Prostate gland (tissue), 2 donors: ENCODE results near the gene GPR35. TPM values are rescaled to one million over a fixed set of nuclear protein-coding genes. Genes with fewer than 3 reads are reported as not detected.

Experiments used
- DNase-seq: peaks from one replicate; pipeline ENCODE4 v3.0.0-alpha.2; 2019; ENCODE audit warnings: low spot score
- H3K27ac ChIP-seq, 2 donors: fragments of 200-600 bp; sonication (generic); 2 replicates each; pipeline ENCODE4 v1.5.1; 2017 to 2019
- H3K27me3 ChIP-seq: fragments of 200-600 bp; sonication (generic); replicated peaks from 2 replicates; pipeline ENCODE4 v1.5.1; 2019; ENCODE audit not compliant: insufficient read depth
- H3K36me3 ChIP-seq, 2 donors: fragments of 200-600 bp; sonication (generic); 1 replicate in 1 of 2; 2 replicates in 1 of 2; pipeline versions ENCODE4 v1.5.1 to v1.8.1; 2017 to 2019
- H3K4me1 ChIP-seq: fragments of 200-600 bp; sonication (generic); replicated peaks from 2 replicates; pipeline ENCODE4 v1.5.1; 2019
- H3K4me3 ChIP-seq, 2 donors: fragments of 200-600 bp; sonication (generic); 2 replicates each; pipeline ENCODE4 v1.5.1; 2017 to 2019
- H3K9me3 ChIP-seq: fragments of 200-600 bp; sonication (generic); 2 replicates; pipeline ENCODE4 v1.5.1; 2017
- CTCF ChIP-seq, 4 experiments: fragments of 200-600 bp in 2 of 4; fragments of 450-650 bp in 2 of 4; sonication (generic) in 2 of 4; IDR thresholded peaks; 1 replicate in 3 of 4; 2 replicates in 1 of 4; pipeline ENCODE4 v1.5.1; 2016 to 2019; ENCODE audit warnings: antibody characterized with exemption in 4 of 4, mild to moderate bottlenecking in 2 of 4, moderate library complexity in 2 of 4
- POLR2A ChIP-seq: fragments of 450-650 bp; IDR thresholded peaks from one replicate; pipeline ENCODE4 v1.6.1; 2016; ENCODE audit warnings: antibody characterized with exemption, mild to moderate bottlenecking
- POLR2AphosphoS5 ChIP-seq: sonication (generic); formaldehyde crosslinking; IDR thresholded peaks from one replicate; pipeline ENCODE4 v1.6.1; 2017; ENCODE audit warnings: antibody characterized with exemption
- WGBS: methylation state at CpG from one replicate; pipeline ENCODE4 v1.1.5; 2018; 5-methylcytosine and 5-hydroxymethylcytosine counted together
- intact Hi-C: fragments of 100-400 bp; cut with DNase I; formaldehyde crosslinking; loops from one replicate; pipeline ENCODE4 v1.14.2; 2022
- total RNA-seq, 2 donors: library from RNA; depleted of rRNA; stranded (reverse); fragments of >200 nt; gene quantifications; one replicate each; pipeline ENCODE4 v1.1.0, GENCODE V29; 2016

Gene GPR35
- total RNA-seq, 2 donors from 2014 or later, result 3.3 to 4.6 TPM

- 95% methylated on average over 17 of the region's 17 CpGs for WGBS
- no peaks in the 10 kb centered on the region for H3K36me3 ChIP-seq
- H3K4me1 ChIP-seq, result peaks cover 25% of the 10 kb centered on the region
- no peak for DNase-seq
- TF ChIP-seq POLR2AphosphoS5 (no peak), CTCF (IDR thresholded peaks at IDR 0.05) (no peak), POLR2A (no peak)
- H3K27ac ChIP-seq, result no peak overlapping the region
- no peaks in the 10 kb centered on the region for H3K27me3 ChIP-seq
- intact Hi-C loops, result no loop called here
- no peak overlapping the region for H3K4me3 ChIP-seq
- H3K9me3 ChIP-seq, result no peaks in the 10 kb centered on the region
Observed at GRCh38 chr2:240598311-240598911, 26.9 kb upstream of the GPR35 start.

- no peak overlapping the region for H3K4me3 ChIP-seq
- H3K27ac ChIP-seq, result no peak overlapping the region
- peaks cover 25% of the 10 kb centered on the region for H3K4me1 ChIP-seq
- intact Hi-C loops, result no loop called here
- H3K9me3 ChIP-seq, result no peaks in the 10 kb centered on the region
- no peaks in the 10 kb centered on the region for H3K36me3 ChIP-seq
- no peak for DNase-seq
- 91% methylated on average over 11 of the region's 11 CpGs for WGBS
- no peak for TF ChIP-seq POLR2AphosphoS5
- no peak for TF ChIP-seq POLR2A
- TF ChIP-seq CTCF (IDR thresholded peaks at IDR 0.05), result no peak
- H3K27me3 ChIP-seq, result no peaks in the 10 kb centered on the region
Observed at GRCh38 chr2:240599141-240599583, 26.1 kb upstream of the GPR35 start.

GRCh38 chr2:240600451-240600961 lies 24.8 kb upstream of the GPR35 start:
- Histone ChIP-seq H3K9me3 (no peaks in the 10 kb centered on the region), H3K36me3 (no peaks in the 10 kb centered on the region), H3K27me3 (no peaks in the 10 kb centered on the region), H3K27ac (no peak overlapping the region), H3K4me3 (no peak overlapping the region), H3K4me1 (peaks cover 13% of the 10 kb centered on the region)
- no peak for DNase-seq
- intact Hi-C loops, result no loop called here
- 94% methylated on average over 16 of the region's 16 CpGs for WGBS
- TF ChIP-seq POLR2A (no peak), POLR2AphosphoS5 (no peak), CTCF (IDR thresholded peaks at IDR 0.05) (no peak)

DNA sequence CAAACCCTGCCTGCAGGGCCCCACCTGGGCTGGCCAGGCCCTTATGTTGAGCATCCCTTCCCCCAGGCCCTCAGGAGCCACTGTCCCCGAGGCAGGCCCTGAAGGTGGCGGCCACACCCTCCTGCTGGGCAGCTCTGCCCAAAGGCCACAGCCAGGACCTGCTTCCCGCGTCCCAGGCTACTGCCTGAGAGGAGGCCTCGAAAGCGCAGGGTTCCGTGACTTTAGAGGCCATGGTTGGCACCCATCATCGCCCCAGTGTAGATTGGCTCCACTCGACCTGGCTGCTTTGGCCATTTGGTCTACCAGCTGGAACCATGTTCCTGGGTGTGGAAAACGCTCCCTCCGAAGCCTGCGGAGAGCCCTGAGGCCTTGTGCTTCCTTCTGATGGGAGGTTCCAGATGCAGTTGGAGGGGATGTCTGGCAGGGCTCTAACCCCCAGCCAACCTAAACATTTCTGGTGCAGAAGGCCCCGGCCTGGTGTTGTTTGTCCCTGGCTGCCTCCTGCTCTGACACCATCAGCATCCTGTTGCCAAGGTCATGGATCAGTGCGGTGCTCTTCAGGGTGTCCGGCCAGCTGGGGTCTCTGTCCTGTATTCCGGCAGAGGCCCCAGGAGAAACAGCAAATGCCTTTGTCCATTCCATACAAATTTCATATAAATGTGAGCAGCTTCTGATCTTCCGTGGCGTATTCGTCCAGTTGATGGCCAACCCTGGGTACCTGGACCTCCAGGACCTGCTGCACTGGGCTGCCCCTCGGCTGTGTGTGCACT lies 24.0 kb upstream of the GPR35 start:
- Histone ChIP-seq H3K27ac (no peak overlapping the region), H3K27me3 (no peaks in the 10 kb centered on the region), H3K9me3 (no peaks in the 10 kb centered on the region), H3K4me3 (no peak overlapping the region), H3K36me3 (no peaks in the 10 kb centered on the region), H3K4me1 (peaks cover 5% of the 10 kb centered on the region)
- 87% methylated on average over 20 of the region's 20 CpGs for WGBS
- intact Hi-C loops, result no loop called here
- no peak for TF ChIP-seq CTCF (IDR thresholded peaks at IDR 0.05)
- TF ChIP-seq POLR2A, result no peak
- TF ChIP-seq POLR2AphosphoS5, result no peak
- DNase-seq, result no peak
